Activated T-helper 9 cell treated with anti-CD3 and anti-CD28 coated beads, Interleukin-2, amount 50 U/mL, for 16 hours (primary cell): ENCODE data around the gene OCIAD1.
"Not testable (repeated sequence)": the region's sequence is repeated elsewhere in the genome, so short reads cannot be mapped to it uniquely, and the experiment has no call there.

Experiments used
- DNase-seq: peaks from one replicate; pipeline ENCODE4 v3.0.0-alpha.2; 2020; ENCODE audit warnings: low read depth

The OCIAD1 gene, protein sequence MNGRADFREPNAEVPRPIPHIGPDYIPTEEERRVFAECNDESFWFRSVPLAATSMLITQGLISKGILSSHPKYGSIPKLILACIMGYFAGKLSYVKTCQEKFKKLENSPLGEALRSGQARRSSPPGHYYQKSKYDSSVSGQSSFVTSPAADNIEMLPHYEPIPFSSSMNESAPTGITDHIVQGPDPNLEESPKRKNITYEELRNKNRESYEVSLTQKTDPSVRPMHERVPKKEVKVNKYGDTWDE

DNA sequence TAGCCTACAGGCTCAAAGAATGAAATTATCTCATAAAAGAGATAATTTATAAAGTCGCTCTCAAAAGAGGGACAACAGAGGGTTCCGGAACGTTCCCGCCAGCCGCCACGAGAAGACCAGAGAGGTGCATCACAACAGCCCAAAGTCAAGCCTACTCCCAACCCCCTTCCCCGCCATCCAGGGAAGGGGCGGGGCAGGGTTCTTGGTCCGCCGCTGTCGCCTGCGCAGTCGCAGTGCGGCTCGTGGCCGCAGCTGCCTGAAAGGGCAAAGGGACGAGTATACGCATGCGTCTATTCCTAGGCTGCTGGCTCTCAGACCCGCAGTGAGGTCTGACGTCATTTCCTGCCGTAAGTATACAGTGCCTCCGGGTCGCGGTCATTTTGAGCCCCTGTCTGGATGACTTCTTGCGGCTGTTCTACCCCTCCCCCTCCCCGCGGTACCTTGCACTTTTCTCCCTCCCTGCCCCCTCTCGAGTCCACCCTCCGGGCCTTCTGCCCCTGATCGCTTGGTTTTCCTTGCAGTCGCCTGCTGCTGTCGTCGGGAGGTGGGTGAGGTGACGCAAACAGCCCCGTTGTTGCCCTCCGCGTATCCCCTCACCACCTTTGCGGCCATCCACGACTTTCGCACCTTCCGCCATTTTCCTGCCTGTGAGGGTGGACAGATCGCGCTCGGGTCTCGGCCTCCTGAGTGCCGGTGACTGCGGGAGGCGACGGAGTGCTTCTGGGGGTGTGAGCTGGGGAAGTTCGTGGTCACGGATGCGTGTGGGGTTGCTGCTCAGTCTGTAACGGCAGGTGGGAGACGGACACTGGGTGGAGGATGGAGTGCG is at the start of gene OCIAD1:
Gene OCIAD1 (plus strand): TSS at position 383 of the 826 bp plus-strand sequence. CDS start 1,537 bp downstream, outside the sequence.
- peak; percentile 86 for DNase-seq

DNA sequence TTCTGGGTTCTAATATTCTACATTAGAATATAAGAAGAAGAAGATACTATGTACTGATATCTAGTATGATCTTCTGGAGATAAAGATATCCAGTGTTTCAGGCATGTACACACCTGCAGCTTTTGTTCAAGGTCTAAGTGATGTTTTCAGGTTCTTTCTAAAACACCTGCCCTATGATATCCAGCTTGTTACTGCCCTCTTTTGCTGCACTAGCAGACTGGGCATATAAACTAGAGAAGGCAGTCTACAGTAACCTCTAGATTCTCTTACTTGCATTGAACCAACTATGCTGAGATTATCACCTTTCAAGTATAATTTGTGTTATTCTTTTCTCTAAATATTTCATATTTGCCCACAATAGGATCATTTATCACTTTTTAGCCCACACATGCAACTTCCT is 48.9 kb upstream of the OCIAD1 start:
- DNase-seq: no peak

DNA sequence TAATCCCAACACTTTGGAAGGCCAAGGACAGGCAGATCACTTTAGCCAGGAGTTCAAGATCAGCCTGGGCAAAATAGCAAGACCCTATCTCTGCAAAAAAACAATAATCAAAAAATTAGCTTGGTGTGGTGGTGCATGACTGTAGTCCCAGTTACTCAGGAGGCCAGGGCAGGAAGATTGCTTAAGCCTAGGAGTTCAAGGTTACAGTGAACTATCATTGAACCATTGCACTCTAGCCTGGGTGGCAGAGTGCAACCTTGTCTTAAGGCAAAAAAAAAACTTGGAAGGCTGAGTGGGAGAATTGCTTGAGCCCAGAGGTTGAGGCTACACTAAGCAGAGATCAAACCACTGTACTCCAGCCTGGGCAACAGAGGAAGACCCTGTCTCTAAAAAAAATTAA is 45.6 kb upstream of the OCIAD1 start:
- DNase-seq: no peak

DNA sequence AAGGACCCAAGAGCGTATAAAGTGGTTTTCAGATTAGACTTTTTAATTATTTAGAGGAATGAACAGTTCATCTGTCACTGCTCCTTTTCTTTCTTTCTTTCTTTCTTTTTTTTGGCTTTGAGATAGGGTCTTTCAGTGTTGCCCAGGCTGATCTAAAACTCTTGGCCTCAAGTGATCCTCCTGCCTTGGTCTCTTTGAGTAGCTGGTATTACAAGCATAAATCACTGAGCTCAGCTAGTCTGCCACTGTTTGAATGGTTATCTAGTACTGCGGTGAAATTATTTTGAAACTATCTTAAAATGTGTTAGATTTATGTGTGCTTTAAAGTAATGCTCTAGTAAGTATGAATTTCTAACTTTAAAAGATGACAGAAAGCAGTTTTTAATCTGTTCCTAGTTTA is 44.3 kb upstream of the OCIAD1 start:
- no peak for DNase-seq

DNA sequence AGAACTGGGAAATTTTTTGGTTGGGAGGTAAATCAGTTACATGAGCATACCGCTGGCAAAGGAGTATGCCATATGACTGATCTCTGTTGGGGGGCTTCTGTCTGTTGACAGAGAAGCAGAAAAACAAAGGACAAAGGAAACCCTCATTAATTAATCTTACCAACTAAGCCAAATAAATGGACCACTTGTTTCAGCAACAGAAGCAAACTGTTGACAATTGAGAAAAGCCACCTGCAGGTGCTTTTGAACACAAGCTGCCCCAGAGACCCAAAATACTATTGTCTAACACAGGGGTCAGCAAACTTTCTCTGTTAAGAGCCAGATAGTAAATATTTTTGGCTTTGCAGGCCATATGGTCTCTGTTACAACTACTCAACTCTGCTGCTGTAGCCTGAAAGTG is 43.8 kb upstream of the OCIAD1 start:
- no peak for DNase-seq

DNA sequence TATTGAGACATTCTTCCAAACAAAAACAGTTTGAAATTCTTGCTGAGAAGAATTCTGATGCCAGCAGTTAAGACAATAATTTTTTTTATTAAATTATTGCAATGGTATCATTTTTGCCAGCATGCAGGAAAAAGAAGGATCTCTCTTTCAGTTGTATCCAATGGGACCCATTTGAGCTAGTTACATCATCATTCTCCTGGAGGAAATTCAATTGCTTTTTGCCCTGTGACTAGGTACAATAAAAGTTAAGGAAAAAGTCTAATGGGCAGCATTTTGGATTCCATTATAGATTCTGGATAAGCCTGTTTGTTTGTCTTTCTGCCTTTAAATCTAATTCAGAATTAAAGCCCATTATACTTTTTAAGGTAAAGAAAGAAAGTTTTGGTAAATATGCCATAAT is 40.3 kb upstream of the OCIAD1 start:
- DNase-seq: no peak

DNA sequence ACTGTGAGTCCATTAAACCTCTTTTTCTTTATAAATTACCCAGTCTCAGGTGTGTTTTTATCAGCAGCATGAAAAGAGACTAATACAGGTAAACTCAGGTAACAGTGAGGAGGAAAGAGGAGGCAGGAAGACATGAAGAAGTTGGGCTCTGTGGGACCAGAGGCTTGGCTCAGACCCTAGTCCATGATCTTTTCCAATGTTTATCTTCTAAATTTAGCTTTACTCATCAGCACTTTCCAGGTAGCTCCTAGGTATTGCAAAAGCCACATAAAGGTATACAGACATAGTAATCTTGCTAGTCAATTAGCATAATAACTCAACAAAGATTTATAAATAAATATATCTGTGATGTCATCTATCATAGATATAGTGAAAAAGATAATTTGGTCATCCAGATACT is 39.6 kb upstream of the OCIAD1 start:
- DNase-seq: no peak

DNA sequence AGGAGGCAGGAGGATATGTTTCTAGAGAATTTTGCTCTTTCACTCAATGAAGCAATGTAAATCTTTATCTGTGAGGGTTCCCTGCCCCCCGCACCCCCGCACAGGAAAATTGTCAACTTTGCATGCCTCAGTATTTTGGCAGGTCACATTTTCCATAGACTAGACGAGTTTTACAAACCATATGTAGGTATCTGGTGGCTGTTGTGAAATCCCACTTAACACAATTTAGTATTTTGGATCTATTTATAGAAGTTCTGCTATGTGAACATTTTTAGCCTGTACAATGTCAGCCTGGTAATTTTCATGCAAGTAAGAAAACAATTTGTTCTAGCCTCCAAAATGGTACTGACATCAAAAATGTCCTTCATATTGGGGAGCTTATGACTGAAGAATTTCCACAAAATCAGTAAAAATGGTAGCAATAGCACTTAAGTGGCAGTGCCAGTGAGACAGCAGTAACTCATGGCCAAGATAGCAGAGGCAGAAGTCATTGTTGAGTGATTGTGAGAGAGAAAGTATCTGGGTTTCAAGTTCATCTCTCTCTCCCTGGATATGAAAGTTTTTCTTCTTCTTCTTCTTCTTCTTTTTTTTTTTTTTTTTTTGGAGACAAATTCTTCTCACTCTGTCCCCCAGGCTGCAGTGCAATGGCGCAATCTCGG is 38.4 kb upstream of the OCIAD1 start:
- no peak for DNase-seq

DNA sequence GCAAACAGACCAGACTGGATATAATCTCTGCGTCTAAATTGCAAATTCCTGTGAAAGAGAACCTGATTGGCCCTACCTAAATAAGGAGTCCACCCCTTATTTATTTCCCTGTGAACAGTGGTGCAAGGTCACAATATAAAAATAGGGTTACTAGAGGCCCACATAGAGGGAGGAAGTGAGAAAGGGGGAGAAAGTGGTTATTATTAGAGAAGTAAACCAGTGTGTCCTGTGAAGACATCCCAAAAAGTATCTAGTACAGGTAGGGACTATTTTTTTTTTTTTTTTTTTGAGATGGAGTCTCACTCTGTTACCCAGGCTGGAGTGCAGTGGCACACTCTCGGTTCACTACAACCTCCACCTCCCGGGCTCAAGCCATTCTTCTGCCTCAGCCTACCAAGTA is 35.8 kb upstream of the OCIAD1 start:
- no peak for DNase-seq

DNA sequence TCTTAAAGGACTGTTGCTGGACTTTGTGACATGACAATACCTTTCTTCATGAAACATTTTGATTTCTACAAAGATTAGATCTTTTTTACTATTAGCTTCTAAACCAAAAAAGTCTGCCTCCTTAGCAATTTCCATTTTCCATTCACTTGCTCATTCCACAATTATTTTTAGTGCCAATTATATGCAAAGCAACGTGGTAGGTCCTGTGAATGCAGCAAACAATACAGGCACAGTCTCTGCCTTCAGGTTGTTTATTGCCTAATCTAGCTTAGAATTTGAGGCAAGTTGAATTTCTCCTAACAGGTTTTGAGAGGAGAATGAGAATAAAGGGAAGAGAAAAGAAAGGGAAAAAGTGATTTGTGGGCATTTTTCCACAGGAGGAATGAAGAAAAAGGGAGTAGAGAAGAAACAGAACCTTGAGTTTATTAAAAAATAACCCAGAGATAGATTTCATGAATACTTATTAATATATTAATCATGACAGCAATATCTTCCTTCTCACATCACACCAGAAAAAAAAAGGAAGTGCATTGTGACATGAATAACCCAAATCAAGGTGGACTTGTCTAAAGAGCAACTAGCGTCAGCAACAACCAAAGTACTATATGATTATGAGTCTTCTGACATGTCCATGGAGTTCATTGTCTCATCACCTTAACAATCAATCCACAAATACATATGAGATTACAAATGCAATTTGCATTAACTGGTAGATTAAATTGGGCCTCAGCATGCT is 34.5 kb upstream of the OCIAD1 start:
- no peak for DNase-seq

DNA sequence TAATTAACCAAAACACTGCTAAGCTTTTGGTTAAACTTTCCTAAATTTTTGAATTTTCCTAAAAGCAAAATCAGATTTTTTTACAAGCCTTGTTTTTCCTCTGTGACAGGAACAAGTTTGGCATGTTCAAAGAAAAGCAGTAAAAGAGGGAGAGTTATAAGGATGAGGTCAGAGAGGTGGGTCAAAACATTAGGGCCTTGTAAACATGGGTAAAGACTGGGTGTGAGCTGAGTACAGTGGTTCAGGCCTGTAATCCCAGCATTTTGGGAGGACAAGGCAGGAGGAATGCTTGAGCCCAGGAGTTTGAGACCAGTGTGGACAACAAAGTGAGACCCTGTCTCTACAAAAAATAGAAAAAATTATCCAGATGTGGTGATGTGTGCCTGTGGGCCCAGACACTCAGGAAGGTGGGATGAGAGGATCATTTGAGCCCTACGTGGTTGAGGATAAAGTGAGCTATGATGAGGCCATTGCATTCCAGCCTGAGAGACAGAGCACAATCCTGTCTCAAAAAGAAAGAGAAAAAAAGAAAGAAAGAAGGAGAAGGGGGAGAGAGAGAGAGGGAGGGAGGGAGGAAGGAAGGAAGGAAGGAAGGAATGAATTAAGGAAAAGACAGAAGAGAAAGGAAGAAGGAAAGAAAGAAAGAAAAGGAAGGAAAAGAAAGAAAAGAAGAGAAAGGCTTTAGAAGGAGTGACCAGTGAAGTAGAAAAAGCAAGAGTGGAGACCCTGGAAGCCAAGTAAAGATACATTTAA is 33.8 kb upstream of the OCIAD1 start:
- no peak for DNase-seq

DNA sequence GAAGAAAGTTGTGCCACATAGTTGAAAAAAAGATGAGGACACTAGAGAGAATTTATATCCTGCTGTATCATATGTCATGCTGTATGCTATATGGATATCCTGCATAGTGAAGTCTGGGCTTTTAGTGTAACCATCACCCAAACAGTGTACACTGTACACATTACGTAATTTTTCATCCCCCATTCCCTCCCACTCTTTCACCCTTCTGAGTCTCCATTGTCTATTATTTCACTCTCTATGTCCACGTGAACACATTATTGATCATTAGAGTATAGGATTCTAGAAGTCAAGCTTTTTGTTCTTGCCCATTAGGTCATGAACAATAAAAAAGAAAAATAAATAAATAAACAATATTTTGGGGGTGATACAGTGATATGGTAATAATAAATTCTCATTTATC is 32.8 kb upstream of the OCIAD1 start:
- DNase-seq: no peak

DNA sequence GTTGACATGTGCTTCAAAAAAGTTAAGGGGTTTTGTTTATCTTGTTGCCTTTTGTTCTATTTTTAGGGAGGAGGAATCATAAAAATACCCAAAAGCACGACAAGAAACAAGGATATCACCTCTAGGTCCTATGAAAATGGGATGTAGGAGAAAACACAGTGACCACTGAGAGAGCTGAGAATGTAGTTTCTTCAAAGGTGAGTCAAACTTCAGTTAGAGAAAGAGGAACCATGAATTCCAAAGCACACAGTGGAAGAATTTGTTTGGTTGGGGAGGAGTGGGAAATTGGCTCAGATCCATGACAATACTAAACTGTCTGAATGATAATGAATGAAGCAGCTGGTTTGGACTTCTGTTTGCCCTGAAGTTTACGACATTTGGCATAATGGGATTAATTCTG is 31.7 kb upstream of the OCIAD1 start:
- no peak for DNase-seq

DNA sequence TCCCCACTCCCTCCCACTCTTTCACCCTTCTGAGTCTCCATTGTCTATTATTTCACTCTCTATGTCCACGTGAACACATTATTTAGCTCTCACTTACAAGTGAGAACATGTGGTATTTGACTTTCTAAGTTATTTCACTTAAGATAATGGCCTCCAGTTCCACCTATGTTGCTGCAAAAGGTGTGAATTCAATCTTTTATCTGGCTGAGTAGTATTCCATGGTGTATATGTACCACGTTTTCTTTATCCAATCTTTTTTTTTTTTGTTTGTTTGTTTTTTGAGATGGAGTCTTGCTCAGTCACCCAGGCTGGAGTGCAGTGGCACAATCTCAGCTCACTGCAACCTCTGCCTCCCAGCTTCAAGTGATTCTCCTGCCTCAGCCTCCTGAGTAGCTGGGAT is 30.7 kb upstream of the OCIAD1 start:
- DNase-seq: not testable (repeated sequence)

DNA sequence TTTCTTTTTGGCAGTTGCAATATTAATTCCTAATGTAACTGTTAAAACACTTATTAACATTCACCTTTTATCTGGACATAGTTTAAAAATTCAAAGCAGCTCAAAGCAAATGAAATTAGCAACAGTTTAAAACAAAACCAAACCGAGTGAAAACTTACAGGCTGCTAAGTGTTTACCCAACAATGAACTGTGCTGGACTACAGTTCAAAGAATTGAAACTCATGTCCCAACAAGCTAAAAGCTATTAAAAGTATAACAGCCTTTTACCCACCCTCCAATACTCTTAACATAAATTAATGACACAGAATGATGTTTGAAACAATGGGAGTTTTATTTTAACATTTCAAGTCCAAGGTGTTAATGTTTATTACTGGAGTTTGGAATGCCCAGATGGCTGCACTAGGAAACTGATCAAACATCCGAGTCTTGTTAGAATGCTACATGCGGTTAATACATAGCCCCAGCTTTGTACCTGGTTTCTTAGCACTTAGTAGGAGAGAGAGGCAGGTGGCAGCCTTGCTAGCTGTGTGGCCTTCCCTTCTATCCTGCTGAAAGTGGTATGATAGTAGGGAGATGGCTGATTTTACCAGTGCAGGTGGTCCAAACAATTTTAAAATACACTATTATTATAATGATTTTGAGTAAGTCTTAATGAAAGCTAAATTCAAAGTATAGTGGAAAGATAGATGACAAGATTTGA is 29.7 kb upstream of the OCIAD1 start:
- DNase-seq: no peak

DNA sequence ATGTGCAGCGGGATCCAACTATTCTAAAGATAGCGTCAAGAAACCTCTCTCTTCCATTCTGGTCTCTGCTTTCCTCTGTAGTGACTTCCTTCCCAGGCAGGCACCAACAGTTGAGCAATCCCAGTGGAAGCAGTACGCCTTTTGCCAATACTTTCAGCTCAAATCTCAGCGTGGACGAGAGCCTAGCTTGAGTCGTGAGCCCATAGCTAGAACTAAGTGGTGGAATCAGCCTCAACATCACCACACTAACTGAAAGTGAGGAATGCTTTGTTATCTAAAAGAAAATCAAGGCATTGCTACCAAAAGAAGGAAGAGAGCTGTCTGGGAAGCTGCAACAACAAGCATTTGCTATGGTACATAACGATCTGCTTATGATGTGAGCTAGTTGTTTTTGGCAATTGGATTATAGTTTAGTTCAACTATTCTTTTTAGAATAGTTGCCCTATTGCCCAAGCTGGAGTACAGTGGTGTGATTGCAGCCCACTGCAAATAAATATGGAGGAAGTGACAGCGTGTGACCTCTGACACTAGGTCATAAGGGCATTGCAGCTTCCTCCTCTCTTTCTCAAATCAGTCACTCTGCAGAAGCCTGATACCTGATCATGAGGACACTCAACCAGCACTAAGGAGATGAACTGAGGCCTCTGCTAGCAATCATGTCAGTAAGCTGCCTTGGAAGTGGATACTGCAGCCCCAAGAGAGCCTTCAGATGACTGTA is 26.1 kb upstream of the OCIAD1 start:
- DNase-seq: no peak

DNA sequence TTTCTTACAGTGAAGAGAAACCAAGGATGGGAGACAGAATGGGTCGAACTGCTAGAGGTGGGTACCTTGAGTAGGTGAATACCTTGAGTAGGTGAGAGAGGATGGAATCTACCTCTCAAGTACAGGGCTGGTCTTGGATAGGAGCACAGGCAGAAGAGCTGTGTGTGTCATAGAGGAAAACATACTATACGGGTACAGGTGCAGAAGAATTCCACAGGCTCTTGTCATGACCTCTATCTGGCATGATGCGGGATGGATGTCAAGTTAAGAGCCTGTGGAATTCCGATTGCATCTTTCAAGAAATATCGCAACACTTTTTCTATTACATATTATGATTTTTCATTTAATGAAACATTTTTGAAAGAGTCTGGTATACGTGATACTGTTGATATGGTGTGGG is 18.0 kb upstream of the OCIAD1 start:
- DNase-seq: no peak

DNA sequence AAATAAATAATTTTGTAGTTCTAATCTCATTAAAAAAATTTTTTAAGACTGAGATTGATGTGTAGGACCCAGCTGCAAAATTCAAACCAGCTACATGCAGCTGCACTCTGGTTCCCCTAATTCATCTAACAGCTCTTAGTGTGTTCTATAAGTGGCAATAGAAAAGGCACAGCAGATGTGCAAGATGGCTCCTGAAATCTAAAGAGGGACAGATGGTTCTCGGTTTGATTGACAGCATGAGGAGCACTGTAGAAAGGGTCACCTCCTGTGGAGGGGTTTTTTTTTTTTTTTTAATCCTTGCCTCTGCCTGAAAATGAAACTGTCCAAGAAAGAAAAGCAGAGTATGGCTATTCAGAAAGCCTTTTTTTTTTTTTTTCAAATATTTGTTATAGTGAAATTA is 16.9 kb upstream of the OCIAD1 start:
- DNase-seq: no peak

DNA sequence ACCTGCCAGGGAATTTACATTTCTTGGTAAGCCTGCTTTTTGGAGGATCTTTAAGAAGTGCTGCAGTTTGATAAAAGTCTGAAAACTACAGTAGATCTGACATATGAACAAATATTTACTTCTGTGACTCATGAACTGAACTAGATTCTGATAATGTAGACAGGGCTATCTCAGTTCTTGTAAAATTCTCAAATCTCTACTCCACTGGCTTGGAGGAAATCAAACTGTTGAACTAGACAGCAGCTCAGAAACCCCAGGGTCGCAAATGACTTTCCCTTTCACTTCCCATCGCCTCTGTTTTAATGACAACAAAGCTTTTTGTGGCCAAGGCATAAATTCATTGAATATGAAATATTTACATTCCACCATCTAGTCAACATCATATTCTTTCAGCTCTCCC is 15.4 kb upstream of the OCIAD1 start:
- DNase-seq: no peak

DNA sequence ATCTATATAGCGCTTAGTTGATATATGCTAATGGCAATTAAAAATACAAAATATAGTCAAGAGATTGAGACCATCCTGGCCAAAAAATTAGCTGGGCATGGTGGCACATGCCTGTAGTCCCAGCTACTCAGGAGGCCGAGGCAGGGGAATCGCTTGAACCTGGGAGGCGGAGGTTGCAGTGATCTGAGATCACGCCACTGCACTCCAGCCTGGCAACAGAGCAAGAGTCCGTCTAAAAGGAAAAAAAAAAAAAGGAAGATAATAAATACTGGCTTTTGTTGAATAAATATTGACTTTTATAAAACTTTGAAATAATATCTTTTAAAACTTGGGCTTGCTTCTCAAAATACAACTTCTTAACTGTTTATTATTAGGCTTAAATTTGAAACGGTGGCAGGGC is 14.6 kb upstream of the OCIAD1 start:
- DNase-seq: not testable (repeated sequence)
